ENCODE measurements around the gene SLC2A4RG. TPM values are rescaled to one million over a fixed set of nuclear protein-coding genes. Genes with fewer than 3 reads are reported as not detected.
A peak's percentile ranks its signal among the peaks of the same experiment; 100 is the strongest.

SLC2A4RG gene
- total and polyA plus RNA-seq, 2 experiments from 2014 or later = 21.3 to 63.9 TPM

GRCh38 chr20:63787749-63788148, 48.2 kb downstream of the SLC2A4RG start:
- H3K27ac ChIP-seq = no peak overlapping the region
- H3K4me2 ChIP-seq (ENCODE audit: unreplicated experiment) = no peak overlapping the region
- H3K9ac ChIP-seq = no peak overlapping the region
- no peak overlapping the region for H3K4me3 ChIP-seq
- WGBS, 2 experiments (ENCODE audit: low coverage in 1 of 2, low lambda C conversion rate in 2 of 2, missing lambda C conversion rate in 2 of 2) = 83 to 85% methylated on average over 16 of the region's 16 CpGs
- no peaks in the 10 kb centered on the region for H3F3A ChIP-seq (ENCODE audit: insufficient read depth)
- no peaks in the 10 kb centered on the region for H3K9me2 ChIP-seq (ENCODE audit: insufficient read depth)
- in situ Hi-C loops (cut with MboI) = no loop called here
- no peaks in the 10 kb centered on the region for H3K36me3 ChIP-seq (ENCODE audit: low read depth)
- no peaks in the 10 kb centered on the region for H3K4me1 ChIP-seq (ENCODE audit: insufficient read depth)
- no peaks in the 10 kb centered on the region for H3K79me2 ChIP-seq (ENCODE audit: insufficient read depth)
- TF ChIP-seq EZH2phosphoT487 (IDR thresholded peaks at IDR 0.05; ENCODE audit: insufficient read depth, low read depth) = no peak
- no peak for TF ChIP-seq EZH2 (IDR thresholded peaks at IDR 0.05; ENCODE audit: insufficient read depth, poor library complexity, severe bottlenecking)
- H3K27me3 ChIP-seq (replicated peaks; ENCODE audit: insufficient read depth) = no peaks in the 10 kb centered on the region
- H2AFZ ChIP-seq = no peak overlapping the region
- no peaks in the 10 kb centered on the region for H4K20me1 ChIP-seq (ENCODE audit: insufficient read depth)
- H3K9me3 ChIP-seq (ENCODE audit: low read depth) = no peaks in the 10 kb centered on the region
- DNase-seq = no peak

GRCh38 chr20:63789836-63790571, 50.4 kb downstream of the SLC2A4RG start:
- no peaks in the 10 kb centered on the region for H3K27me3 ChIP-seq (replicated peaks; ENCODE audit: insufficient read depth)
- no peaks in the 10 kb centered on the region for H3K79me2 ChIP-seq (ENCODE audit: insufficient read depth)
- TF ChIP-seq EZH2 (IDR thresholded peaks at IDR 0.05; ENCODE audit: insufficient read depth, poor library complexity, severe bottlenecking) (no peak), EZH2phosphoT487 (IDR thresholded peaks at IDR 0.05; ENCODE audit: insufficient read depth, low read depth) (no peak)
- H3K27ac ChIP-seq = no peak overlapping the region
- in situ Hi-C loops (cut with MboI) = no loop called here
- no peaks in the 10 kb centered on the region for H3F3A ChIP-seq (ENCODE audit: insufficient read depth)
- no peaks in the 10 kb centered on the region for H3K4me1 ChIP-seq (ENCODE audit: insufficient read depth)
- no peak overlapping the region for H3K9ac ChIP-seq
- WGBS, 2 experiments (ENCODE audit: low coverage in 1 of 2, low lambda C conversion rate in 2 of 2, missing lambda C conversion rate in 2 of 2) = 90 to 92% methylated on average over 56 to 57 of the region's 57 CpGs
- DNase-seq = no peak
- H2AFZ ChIP-seq = no peak overlapping the region
- no peaks in the 10 kb centered on the region for H3K36me3 ChIP-seq (ENCODE audit: low read depth)
- no peak overlapping the region for H3K4me3 ChIP-seq
- no peak overlapping the region for H3K4me2 ChIP-seq (ENCODE audit: unreplicated experiment)
- no peaks in the 10 kb centered on the region for H3K9me3 ChIP-seq (ENCODE audit: low read depth)
- no peaks in the 10 kb centered on the region for H3K9me2 ChIP-seq (ENCODE audit: insufficient read depth)
- H4K20me1 ChIP-seq (ENCODE audit: insufficient read depth) = no peaks in the 10 kb centered on the region

GRCh38 chr20:63790572-63791168, 51.1 kb downstream of the SLC2A4RG start:
- Histone ChIP-seq H3K36me3 (ENCODE audit: low read depth) (no peaks in the 10 kb centered on the region), H3K9me2 (ENCODE audit: insufficient read depth) (no peaks in the 10 kb centered on the region), H3K4me2 (ENCODE audit: unreplicated experiment) (no peak overlapping the region), H3K9me3 (ENCODE audit: low read depth) (no peaks in the 10 kb centered on the region), H3K27ac (no peak overlapping the region), H4K20me1 (ENCODE audit: insufficient read depth) (no peaks in the 10 kb centered on the region), H3F3A (ENCODE audit: insufficient read depth) (no peaks in the 10 kb centered on the region), H3K4me3 (no peak overlapping the region), H3K9ac (no peak overlapping the region), H3K79me2 (ENCODE audit: insufficient read depth) (no peaks in the 10 kb centered on the region), H3K27me3 (replicated peaks; ENCODE audit: insufficient read depth) (no peaks in the 10 kb centered on the region), H3K4me1 (ENCODE audit: insufficient read depth) (no peaks in the 10 kb centered on the region), H2AFZ (no peak overlapping the region)
- in situ Hi-C loops (cut with MboI) = no loop called here
- no peak for TF ChIP-seq EZH2 (IDR thresholded peaks at IDR 0.05; ENCODE audit: insufficient read depth, poor library complexity, severe bottlenecking)
- DNase-seq = no peak
- 90 to 94% methylated on average over 36 to 37 of the region's 37 CpGs for WGBS, 2 experiments (ENCODE audit: low coverage in 1 of 2, low lambda C conversion rate in 2 of 2, missing lambda C conversion rate in 2 of 2)

GRCh38 chr20:63791497-63792156, 52.1 kb downstream of the SLC2A4RG start:
- no peaks in the 10 kb centered on the region for H4K20me1 ChIP-seq (ENCODE audit: insufficient read depth)
- H3K4me3 ChIP-seq = no peak overlapping the region
- in situ Hi-C loops (cut with MboI) = no loop called here
- no peaks in the 10 kb centered on the region for H3F3A ChIP-seq (ENCODE audit: insufficient read depth)
- no peak overlapping the region for H3K4me2 ChIP-seq (ENCODE audit: unreplicated experiment)
- TF ChIP-seq EZH2 (IDR thresholded peaks at IDR 0.05; ENCODE audit: insufficient read depth, poor library complexity, severe bottlenecking) = no peak
- TF ChIP-seq EZH2phosphoT487 (IDR thresholded peaks at IDR 0.05; ENCODE audit: insufficient read depth, low read depth) = no peak
- H3K36me3 ChIP-seq (ENCODE audit: low read depth) = no peaks in the 10 kb centered on the region
- DNase-seq = peak; percentile 20
- H3K9me3 ChIP-seq (ENCODE audit: low read depth) = no peaks in the 10 kb centered on the region
- H3K9me2 ChIP-seq (ENCODE audit: insufficient read depth) = no peaks in the 10 kb centered on the region
- WGBS, 2 experiments (ENCODE audit: low coverage in 1 of 2, low lambda C conversion rate in 2 of 2, missing lambda C conversion rate in 2 of 2) = 41 to 51% methylated on average over 23 of the region's 23 CpGs
- no peaks in the 10 kb centered on the region for H3K27me3 ChIP-seq (replicated peaks; ENCODE audit: insufficient read depth)
- no peak overlapping the region for H3K27ac ChIP-seq
- H3K79me2 ChIP-seq (ENCODE audit: insufficient read depth) = no peaks in the 10 kb centered on the region
- peak overlapping the region; percentile 56; the same call in 1 of the 2 replicates for H2AFZ ChIP-seq
- no peak overlapping the region for H3K9ac ChIP-seq
- H3K4me1 ChIP-seq (ENCODE audit: insufficient read depth) = no peaks in the 10 kb centered on the region

All from GM23248 (cell line).